ENCODE measurements around the gene PLEKHO2. TPM values are rescaled to one million over a fixed set of nuclear protein-coding genes. Genes with fewer than 3 reads are reported as not detected.

The PLEKHO2 gene
- total RNA-seq, 1 donor from 2014 or later = 68.3 TPM

DNA sequence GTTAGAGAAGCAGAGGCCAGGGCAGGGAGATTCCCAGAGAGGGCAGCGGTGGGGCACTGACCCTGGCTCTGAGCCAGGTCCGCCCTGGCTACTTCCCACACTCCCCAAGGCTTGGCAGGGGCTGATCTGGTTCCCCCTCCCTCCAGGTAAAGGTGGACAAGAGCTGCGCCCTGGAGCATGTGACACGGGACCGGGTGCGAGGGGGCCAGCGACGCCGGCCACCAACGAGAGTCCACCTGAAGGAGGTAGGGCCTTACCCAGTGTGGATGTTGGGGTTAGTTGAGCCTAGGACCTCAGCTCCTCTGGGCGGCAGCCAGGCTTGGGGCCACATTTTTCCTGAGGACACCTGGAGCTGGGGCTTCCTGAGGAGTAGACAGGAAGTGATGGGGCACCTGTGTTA lies 19.6 kb downstream of the PLEKHO2 start:
- H3K4me1 ChIP-seq = peaks cover 53% of the 10 kb centered on the region

DNA sequence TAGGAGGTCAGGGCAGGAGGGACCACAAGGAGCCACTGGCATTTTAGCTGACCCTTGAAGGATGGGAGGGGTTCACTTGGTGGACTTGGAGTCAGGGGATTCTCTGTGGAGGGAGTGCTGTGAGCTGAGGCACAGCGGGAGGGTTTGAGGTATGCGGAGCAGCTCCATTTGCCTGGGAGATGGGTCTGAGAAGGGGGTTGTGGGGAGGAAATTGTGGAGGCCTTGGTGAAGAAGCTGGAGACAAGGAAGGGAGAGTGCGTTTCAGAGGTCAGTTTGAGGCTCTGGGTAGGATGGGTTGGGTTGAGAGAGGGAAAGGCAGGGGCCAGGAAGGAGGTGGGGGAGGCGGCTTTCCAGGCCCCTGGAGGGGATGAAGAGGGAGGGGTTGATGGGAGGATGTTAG lies 20.2 kb downstream of the PLEKHO2 start:
- Histone ChIP-seq H3K36me3 (peaks cover 86% of the 10 kb centered on the region), H3K27me3 (ENCODE audit: low read depth) (no peaks in the 10 kb centered on the region), H3K27ac (no peak overlapping the region), H3K4me1 (peaks cover 47% of the 10 kb centered on the region), H3K4me3 (no peak overlapping the region), H3K9me3 (no peaks in the 10 kb centered on the region)
- ATAC-seq (no peak), DNase-seq (no peak)
- TF ChIP-seq, protein P1, sequence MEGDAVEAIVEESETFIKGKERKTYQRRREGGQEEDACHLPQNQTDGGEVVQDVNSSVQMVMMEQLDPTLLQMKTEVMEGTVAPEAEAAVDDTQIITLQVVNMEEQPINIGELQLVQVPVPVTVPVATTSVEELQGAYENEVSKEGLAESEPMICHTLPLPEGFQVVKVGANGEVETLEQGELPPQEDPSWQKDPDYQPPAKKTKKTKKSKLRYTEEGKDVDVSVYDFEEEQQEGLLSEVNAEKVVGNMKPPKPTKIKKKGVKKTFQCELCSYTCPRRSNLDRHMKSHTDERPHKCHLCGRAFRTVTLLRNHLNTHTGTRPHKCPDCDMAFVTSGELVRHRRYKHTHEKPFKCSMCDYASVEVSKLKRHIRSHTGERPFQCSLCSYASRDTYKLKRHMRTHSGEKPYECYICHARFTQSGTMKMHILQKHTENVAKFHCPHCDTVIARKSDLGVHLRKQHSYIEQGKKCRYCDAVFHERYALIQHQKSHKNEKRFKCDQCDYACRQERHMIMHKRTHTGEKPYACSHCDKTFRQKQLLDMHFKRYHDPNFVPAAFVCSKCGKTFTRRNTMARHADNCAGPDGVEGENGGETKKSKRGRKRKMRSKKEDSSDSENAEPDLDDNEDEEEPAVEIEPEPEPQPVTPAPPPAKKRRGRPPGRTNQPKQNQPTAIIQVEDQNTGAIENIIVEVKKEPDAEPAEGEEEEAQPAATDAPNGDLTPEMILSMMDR (IDR thresholded peaks at IDR 0.05) = no peak
- intact Hi-C loops (cut with DNase I) = no loop called here

More for the DNA sequence above, 19.6 kb downstream of the PLEKHO2 start:
- H3K4me3 ChIP-seq = no peak overlapping the region
- TF ChIP-seq, protein P1 (IDR thresholded peaks at IDR 0.05) = no peak
- DNase-seq (no peak), ATAC-seq (no peak)
- peaks cover 81% of the 10 kb centered on the region for H3K36me3 ChIP-seq
- no peaks in the 10 kb centered on the region for H3K9me3 ChIP-seq
- H3K27me3 ChIP-seq (ENCODE audit: low read depth) = no peaks in the 10 kb centered on the region
- intact Hi-C loops (cut with DNase I) = no loop called here
- H3K27ac ChIP-seq = no peak overlapping the region

DNA sequence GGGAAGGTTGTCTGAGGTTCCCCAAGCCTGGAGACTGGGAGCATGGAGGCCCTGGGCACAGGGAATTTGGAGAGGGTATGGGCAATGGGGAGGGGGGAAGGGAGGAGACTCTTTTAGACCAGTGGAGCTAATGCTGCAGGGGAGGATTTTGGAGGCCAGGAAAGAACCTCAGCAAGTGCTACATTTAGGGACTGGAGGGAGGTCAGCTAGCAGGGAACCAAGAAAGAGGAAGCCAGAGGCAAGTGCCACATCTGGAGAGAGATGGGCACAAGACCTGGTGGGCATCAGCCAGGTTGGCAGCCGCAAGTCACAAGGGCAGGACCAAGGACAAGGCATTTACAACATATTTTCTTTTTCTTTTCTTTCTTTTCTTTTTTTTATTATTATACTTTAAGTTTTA lies 20.7 kb downstream of the PLEKHO2 start:
- intact Hi-C loops (cut with DNase I) = no loop called here
- Histone ChIP-seq H3K4me1 (peaks cover 42% of the 10 kb centered on the region), H3K4me3 (no peak overlapping the region), H3K9me3 (no peaks in the 10 kb centered on the region), H3K36me3 (peaks cover 87% of the 10 kb centered on the region), H3K27ac (no peak overlapping the region), H3K27me3 (ENCODE audit: low read depth) (no peaks in the 10 kb centered on the region)
- TF ChIP-seq, protein P1 (IDR thresholded peaks at IDR 0.05) = no peak
- ATAC-seq (no peak), DNase-seq (no peak)

DNA sequence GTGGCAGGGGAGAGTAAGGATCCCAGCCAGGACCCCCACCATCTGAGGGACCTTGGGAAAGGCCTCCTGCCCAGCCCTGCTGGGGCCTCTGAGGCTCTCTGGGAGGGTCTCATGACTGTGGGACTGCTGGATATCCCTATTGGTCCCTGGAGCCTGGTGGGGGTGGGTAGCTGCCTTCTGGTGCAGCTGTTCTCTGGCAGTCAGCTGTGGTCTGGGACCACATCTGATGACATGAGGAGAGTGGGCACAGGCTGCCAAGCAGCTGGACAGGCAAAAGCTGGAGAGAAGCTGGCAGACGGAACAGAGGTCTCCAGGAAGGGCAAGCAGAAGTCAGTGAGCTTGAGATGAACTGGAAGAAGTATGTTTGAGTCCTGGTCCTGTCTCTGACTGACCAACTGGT lies 22.4 kb downstream of the PLEKHO2 start:
- H3K27ac ChIP-seq = no peak overlapping the region
- H3K36me3 ChIP-seq = peaks cover 84% of the 10 kb centered on the region
- TF ChIP-seq, protein P1 (IDR thresholded peaks at IDR 0.05) = no peak
- H3K9me3 ChIP-seq = no peaks in the 10 kb centered on the region
- H3K4me3 ChIP-seq = no peak overlapping the region
- peaks cover 32% of the 10 kb centered on the region for H3K4me1 ChIP-seq
- intact Hi-C loops (cut with DNase I) = no loop called here
- ATAC-seq = no peak
- DNase-seq = no peak
- H3K27me3 ChIP-seq (ENCODE audit: low read depth) = no peaks in the 10 kb centered on the region

DNA sequence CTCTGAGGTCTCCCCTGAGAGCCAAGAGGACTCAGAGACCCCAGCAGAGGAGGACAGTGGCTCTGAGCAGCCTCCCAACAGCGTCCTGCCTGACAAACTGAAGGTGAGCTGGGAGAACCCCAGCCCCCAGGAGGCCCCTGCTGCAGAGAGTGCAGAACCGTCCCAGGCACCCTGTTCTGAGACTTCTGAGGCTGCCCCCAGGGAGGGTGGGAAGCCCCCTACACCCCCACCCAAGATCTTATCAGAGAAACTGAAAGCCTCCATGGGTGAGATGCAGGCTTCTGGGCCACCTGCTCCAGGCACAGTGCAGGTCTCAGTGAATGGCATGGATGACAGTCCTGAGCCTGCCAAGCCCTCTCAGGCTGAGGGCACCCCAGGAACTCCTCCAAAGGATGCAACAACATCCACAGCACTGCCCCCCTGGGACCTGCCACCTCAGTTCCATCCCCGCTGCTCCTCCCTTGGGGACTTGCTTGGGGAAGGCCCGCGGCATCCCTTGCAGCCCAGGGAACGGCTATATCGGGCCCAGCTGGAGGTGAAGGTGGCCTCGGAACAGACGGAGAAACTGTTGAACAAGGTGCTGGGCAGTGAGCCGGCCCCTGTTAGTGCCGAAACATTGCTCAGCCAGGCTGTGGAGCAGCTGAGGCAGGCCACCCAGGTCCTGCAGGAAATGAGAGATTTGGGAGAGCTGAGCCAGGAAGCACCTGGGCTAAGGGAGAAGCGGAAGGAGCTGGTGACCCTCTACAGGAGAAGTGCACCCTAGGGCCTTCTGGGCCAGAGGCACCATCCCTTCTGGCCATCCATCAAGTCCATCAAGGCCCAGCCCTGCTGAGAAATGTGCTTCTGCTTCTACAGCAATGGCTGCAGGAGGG lies 23.6 kb downstream of the PLEKHO2 start:
- H3K27ac ChIP-seq = peak overlapping the region; percentile 18
- TF ChIP-seq, protein P1 (IDR thresholded peaks at IDR 0.05) = no peak
- H3K9me3 ChIP-seq = no peaks in the 10 kb centered on the region
- H3K4me1 ChIP-seq = peaks cover 19% of the 10 kb centered on the region
- ATAC-seq (peak in 1 of 2 donors; percentile 12), DNase-seq (no peak)
- intact Hi-C loops (cut with DNase I) = no loop called here
- no peaks in the 10 kb centered on the region for H3K27me3 ChIP-seq (ENCODE audit: low read depth)
- H3K4me3 ChIP-seq = no peak overlapping the region
- H3K36me3 ChIP-seq = peaks cover 75% of the 10 kb centered on the region
